Nephron (organoid): ENCODE measurements around the gene TEKTIP1.
A peak's percentile ranks its signal among the peaks of the same experiment; 100 is the strongest.

Experiments used
- H3K27ac Mint-ChIP-seq, 3 experiments: 2 replicates each; pipeline ENCODE4 v1.8.0; 2020; ENCODE audit warnings: mixed read lengths in 3 of 3, mild to moderate bottlenecking in 2 of 3, moderate library complexity in 1 of 3
- H3K27me3 Mint-ChIP-seq: 2 replicates; pipeline ENCODE4 v1.8.0; 2021; ENCODE audit warnings: low read depth, mild to moderate bottlenecking, moderate library complexity, mixed read lengths
- H3K36me3 Mint-ChIP-seq: 2 replicates; pipeline ENCODE4 v1.8.0; 2020; ENCODE audit warnings: low read depth, mixed read lengths
- H3K4me1 Mint-ChIP-seq: 2 replicates; pipeline ENCODE4 v1.8.0; 2020; ENCODE audit warnings: mixed read lengths
- H3K4me3 Mint-ChIP-seq, 3 experiments: 2 replicates each; pipeline ENCODE4 v1.8.0; 2020; ENCODE audit warnings: mild to moderate bottlenecking in 3 of 3, mixed read lengths in 3 of 3, moderate library complexity in 2 of 3
- H3K9me3 Mint-ChIP-seq: 2 replicates; pipeline ENCODE4 v1.8.0; 2020; ENCODE audit warnings: mixed read lengths
- TF ChIP-seq, protein P1 (sequence below), 3 experiments: fragments of 200-600 bp; sonication (generic); IDR thresholded peaks; one replicate each; pipeline ENCODE4 v1.5.0; 2021; ENCODE audit warnings: antibody characterized with exemption in 3 of 3; ENCODE audit not compliant: unreplicated experiment in 3 of 3

Gene TEKTIP1

DNA sequence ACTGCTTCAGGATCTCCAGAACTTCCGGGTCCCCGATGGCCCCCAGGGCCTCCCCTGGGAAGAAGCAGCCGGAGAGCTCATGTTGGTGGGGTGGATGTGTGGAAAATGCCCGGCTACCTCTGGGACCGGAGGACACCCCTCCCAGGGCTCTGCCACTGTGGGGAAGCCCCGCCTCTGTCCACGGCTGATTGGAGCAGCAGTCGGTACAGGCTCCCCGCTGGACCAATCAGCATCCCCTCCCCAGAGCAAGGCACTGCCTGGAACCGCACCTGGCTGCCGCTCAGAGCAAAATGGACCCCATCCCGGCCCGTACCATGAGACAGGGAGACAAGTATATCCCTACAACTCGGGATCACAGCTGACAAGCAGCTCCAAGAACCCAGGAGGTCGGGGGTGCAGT lies 44.9 kb upstream of the TEKTIP1 start:
- Mint-ChIP-seq H3K4me3 (no peak overlapping the region), H3K9me3 (no peaks in the 10 kb centered on the region), H3K4me1 (peaks cover 7% of the 10 kb centered on the region), H3K27ac (no peak overlapping the region), H3K36me3 (peaks cover 37% of the 10 kb centered on the region), H3K27me3 (peaks cover 3% of the 10 kb centered on the region)
- TF ChIP-seq, protein P1, sequence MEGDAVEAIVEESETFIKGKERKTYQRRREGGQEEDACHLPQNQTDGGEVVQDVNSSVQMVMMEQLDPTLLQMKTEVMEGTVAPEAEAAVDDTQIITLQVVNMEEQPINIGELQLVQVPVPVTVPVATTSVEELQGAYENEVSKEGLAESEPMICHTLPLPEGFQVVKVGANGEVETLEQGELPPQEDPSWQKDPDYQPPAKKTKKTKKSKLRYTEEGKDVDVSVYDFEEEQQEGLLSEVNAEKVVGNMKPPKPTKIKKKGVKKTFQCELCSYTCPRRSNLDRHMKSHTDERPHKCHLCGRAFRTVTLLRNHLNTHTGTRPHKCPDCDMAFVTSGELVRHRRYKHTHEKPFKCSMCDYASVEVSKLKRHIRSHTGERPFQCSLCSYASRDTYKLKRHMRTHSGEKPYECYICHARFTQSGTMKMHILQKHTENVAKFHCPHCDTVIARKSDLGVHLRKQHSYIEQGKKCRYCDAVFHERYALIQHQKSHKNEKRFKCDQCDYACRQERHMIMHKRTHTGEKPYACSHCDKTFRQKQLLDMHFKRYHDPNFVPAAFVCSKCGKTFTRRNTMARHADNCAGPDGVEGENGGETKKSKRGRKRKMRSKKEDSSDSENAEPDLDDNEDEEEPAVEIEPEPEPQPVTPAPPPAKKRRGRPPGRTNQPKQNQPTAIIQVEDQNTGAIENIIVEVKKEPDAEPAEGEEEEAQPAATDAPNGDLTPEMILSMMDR (IDR thresholded peaks at IDR 0.05; ENCODE audit: unreplicated experiment in 3 of 3) = no peak

DNA sequence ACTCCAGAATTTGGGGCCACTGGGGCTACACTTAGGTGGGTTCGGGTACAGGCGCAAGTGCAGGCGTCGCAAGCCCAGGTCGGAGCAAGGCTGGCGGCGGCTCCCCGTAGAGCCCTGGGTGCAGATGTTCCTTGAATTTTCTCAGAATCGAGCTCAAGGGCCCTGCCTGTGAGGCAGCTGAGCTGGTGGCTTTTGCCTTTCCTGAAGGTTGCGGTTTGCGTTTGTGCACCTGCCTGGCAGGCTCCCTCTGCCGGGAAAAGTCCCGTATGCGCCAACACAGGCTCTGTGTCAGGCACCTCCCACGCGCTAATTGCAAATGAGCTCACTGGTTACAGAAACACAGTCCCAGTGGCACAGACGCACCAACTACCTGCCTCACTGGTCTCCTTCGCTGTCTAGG lies 44.4 kb upstream of the TEKTIP1 start:
- Mint-ChIP-seq H3K27ac (no peak overlapping the region), H3K9me3 (no peaks in the 10 kb centered on the region), H3K27me3 (peaks cover 3% of the 10 kb centered on the region), H3K4me1 (peaks cover 10% of the 10 kb centered on the region), H3K36me3 (peaks cover 39% of the 10 kb centered on the region), H3K4me3 (no peak overlapping the region)
- TF ChIP-seq, protein P1 (IDR thresholded peaks at IDR 0.05; ENCODE audit: unreplicated experiment in 3 of 3) = no peak

GRCh38 chr19:3496392-3497273 lies 42.3 kb upstream of the TEKTIP1 start:
- peak overlapping the region in 1 of 3 experiments; percentile 74 for H3K4me3 Mint-ChIP-seq
- no peaks in the 10 kb centered on the region for H3K9me3 Mint-ChIP-seq
- H3K27ac Mint-ChIP-seq = peak overlapping the region in 1 of 3 experiments; percentile 46
- peaks cover 16% of the 10 kb centered on the region for H3K4me1 Mint-ChIP-seq
- H3K36me3 Mint-ChIP-seq = peaks cover 39% of the 10 kb centered on the region
- TF ChIP-seq, protein P1 (IDR thresholded peaks at IDR 0.05; ENCODE audit: unreplicated experiment in 3 of 3) = no peak
- peaks cover 3% of the 10 kb centered on the region for H3K27me3 Mint-ChIP-seq

DNA sequence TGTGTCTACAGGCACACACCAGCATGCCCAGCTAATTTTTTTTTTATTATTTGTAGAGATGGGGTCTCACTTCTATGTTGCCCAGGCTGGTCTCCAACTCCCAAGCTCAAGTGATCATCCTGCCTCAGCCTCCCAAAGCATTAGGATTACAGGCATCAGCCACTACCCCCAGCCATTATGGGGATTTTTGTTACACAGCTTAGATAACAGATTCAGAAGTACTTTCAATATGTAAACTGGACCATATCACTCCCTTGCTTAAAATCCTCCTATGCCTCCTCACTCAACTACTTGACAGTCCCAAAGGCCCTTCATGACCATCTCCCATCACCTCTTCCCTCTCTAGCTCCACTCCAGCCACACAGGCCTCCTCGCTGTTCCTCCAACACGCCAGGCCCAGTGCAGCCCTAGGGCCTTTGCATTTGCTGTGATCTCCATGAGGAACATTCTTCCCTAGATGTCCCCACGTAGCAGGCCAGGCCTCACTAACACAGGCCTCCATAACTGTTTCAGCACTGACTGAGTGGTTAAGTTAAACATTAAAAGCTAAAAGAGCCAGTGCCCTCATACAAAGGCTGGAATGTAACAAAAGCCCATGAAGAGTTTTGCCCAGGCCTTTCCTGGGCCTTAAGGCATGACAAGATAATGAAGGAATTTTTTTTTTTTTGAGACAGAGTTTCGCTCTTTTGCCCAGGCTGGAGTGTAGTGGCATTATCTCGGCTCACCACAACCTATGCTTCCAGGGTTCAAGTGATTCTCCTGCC lies 41.0 kb upstream of the TEKTIP1 start:
- Mint-ChIP-seq H3K27me3 (peaks cover 3% of the 10 kb centered on the region), H3K9me3 (no peaks in the 10 kb centered on the region), H3K27ac (peak overlapping the region; percentile 94 to 98 (median 95)), H3K36me3 (peaks cover 34% of the 10 kb centered on the region), H3K4me1 (peaks cover 16% of the 10 kb centered on the region), H3K4me3 (peak overlapping the region; percentile 57 to 81 (median 59))
- TF ChIP-seq, protein P1 (IDR thresholded peaks at IDR 0.05; ENCODE audit: unreplicated experiment in 3 of 3) = no peak

GRCh38 chr19:3499738-3500428 lies 39.1 kb upstream of the TEKTIP1 start:
- Mint-ChIP-seq H3K27ac (peak overlapping the region; percentile 97 to 99 (median 99)), H3K36me3 (peaks cover 28% of the 10 kb centered on the region), H3K4me3 (peak overlapping the region; percentile 81 to 90 (median 87)), H3K4me1 (peaks cover 16% of the 10 kb centered on the region), H3K9me3 (no peaks in the 10 kb centered on the region), H3K27me3 (peaks cover 3% of the 10 kb centered on the region)
- TF ChIP-seq, protein P1 (IDR thresholded peaks at IDR 0.05; ENCODE audit: unreplicated experiment in 3 of 3) = no peak
